Liver (tissue), 9 donors: ENCODE results near the gene CORO2A. TPM values are rescaled to one million over a fixed set of nuclear protein-coding genes. Genes with fewer than 3 reads are reported as not detected.

ENCODE experiments used
- DNase-seq: peaks from one replicate; pipeline ENCODE4 v3.0.0-alpha.2; 2017; ENCODE audit warnings: low spot score
- H3K27ac ChIP-seq, 2 donors: one replicate each; pipeline ENCODE4 v1.7.0; 2013; ENCODE audit warnings: inconsistent platforms in 2 of 2, low read length in 2 of 2, control low read depth in 1 of 2, low read depth in 1 of 2, mild to moderate bottlenecking in 1 of 2
- H3K27me3 ChIP-seq, 4 donors: one replicate each; pipeline versions ENCODE4 v1.6.1 to v1.7.0; 2013; ENCODE audit warnings: low read length in 3 of 4, inconsistent platforms in 1 of 4, mild to moderate bottlenecking in 1 of 4, moderate library complexity in 1 of 4; ENCODE audit not compliant: control insufficient read depth in 4 of 4, insufficient read depth in 4 of 4
- H3K36me3 ChIP-seq, 4 donors: one replicate each; pipeline versions ENCODE4 v1.6.1 to v1.7.0; 2013; ENCODE audit warnings: low read length in 3 of 4, mild to moderate bottlenecking in 3 of 4, low read depth in 1 of 4, moderate library complexity in 1 of 4; ENCODE audit not compliant: control insufficient read depth in 4 of 4, insufficient read depth in 3 of 4
- H3K4me1 ChIP-seq, 4 donors: one replicate each; pipeline versions ENCODE4 v1.6.1 to v1.7.0; 2013; ENCODE audit warnings: low read length in 3 of 4, mild to moderate bottlenecking in 3 of 4, moderate library complexity in 1 of 4; ENCODE audit not compliant: control insufficient read depth in 4 of 4, insufficient read depth in 4 of 4
- H3K4me3 ChIP-seq, 3 donors: one replicate each; pipeline versions ENCODE4 v1.6.1 to v1.7.0; 2013; ENCODE audit warnings: low read length in 3 of 3, control low read depth in 1 of 3, low read depth in 1 of 3, mild to moderate bottlenecking in 1 of 3
- H3K9ac ChIP-seq, 2 donors: one replicate each; pipeline ENCODE4 v1.7.0; 2013; ENCODE audit warnings: low read length in 2 of 2, mild to moderate bottlenecking in 2 of 2, moderate library complexity in 2 of 2, control low read depth in 1 of 2, low read depth in 1 of 2
- H3K9me3 ChIP-seq, 4 donors: one replicate each; pipeline versions ENCODE4 v1.6.1 to v1.7.0; 2013; ENCODE audit warnings: low read length in 3 of 4; ENCODE audit not compliant: control insufficient read depth in 4 of 4
- EGR1 ChIP-seq, 2 donors: IDR thresholded peaks; 2 replicates each; pipeline ENCODE4 v1.6.1; 2016 to 2018; ENCODE audit warnings: antibody characterized with exemption in 2 of 2, low read depth in 2 of 2
- FOXA1 ChIP-seq: IDR thresholded peaks from 2 replicates; pipeline ENCODE4 v1.6.1; 2016; ENCODE audit warnings: antibody characterized with exemption
- GABPA ChIP-seq, 2 donors: IDR thresholded peaks in 1 of 2; conservative IDR thresholded peaks in 1 of 2; 2 replicates each; pipeline ENCODE4 v1.6.1; 2016; ENCODE audit warnings: antibody characterized with exemption in 2 of 2, mild to moderate bottlenecking in 1 of 2, moderate library complexity in 1 of 2
- HNF4A ChIP-seq, 2 donors: conservative IDR thresholded peaks; 2 replicates each; pipeline ENCODE4 v1.6.1; 2016; ENCODE audit warnings: antibody characterized with exemption in 2 of 2, mild to moderate bottlenecking in 2 of 2
- HNF4G ChIP-seq: IDR thresholded peaks from 2 replicates; pipeline ENCODE4 v1.6.1; 2016; ENCODE audit warnings: antibody characterized with exemption
- JUND ChIP-seq, 2 donors: IDR thresholded peaks; 2 replicates each; pipeline ENCODE4 v1.6.1; 2016; ENCODE audit warnings: antibody characterized with exemption in 2 of 2
- RXRA ChIP-seq, 2 donors: IDR thresholded peaks; 2 replicates each; pipeline ENCODE4 v1.6.1; 2017 to 2018; ENCODE audit warnings: antibody characterized with exemption in 2 of 2, mild to moderate bottlenecking in 1 of 2
- SP1 ChIP-seq: IDR thresholded peaks from 2 replicates; pipeline ENCODE4 v1.6.1; 2018; ENCODE audit warnings: antibody characterized with exemption, mild to moderate bottlenecking
- TAF1 ChIP-seq: conservative IDR thresholded peaks from 2 replicates; pipeline ENCODE4 v1.6.1; 2016; ENCODE audit warnings: antibody characterized with exemption, mild to moderate bottlenecking
- YY1 ChIP-seq: IDR thresholded peaks from 2 replicates; pipeline ENCODE4 v1.6.1; 2016; ENCODE audit warnings: antibody characterized with exemption, mild to moderate bottlenecking
- WGBS: extraction: QIAGEN DNeasy Blood & Tissue Kit; methylation state at CpG from one replicate; pipeline ENCODE4 v1.1.7; 2013; 5-methylcytosine and 5-hydroxymethylcytosine counted together
- polyA plus RNA-seq, 2 donors: library from polyadenylated mRNA; stranded (reverse) in 1 of 2; unstranded in 1 of 2; fragments of 200-250 nt in 1 of 2; fragments of >200 nt in 1 of 2; fragmentation: Nextera tagmentation in 1 of 2; extraction: Ambion mirVana in 1 of 2; gene quantifications; one replicate each; pipeline versions ENCODE4 v1.2.1 to v1.2.3, GENCODE V29; 2013 to 2015
- total RNA-seq, 2 donors: library from RNA; depleted of rRNA; stranded (reverse); fragments of >200 nt; gene quantifications; one replicate each; pipeline ENCODE4 v1.2.3, GENCODE V29; 2014
- TF ChIP-seq, protein P1 (sequence below): IDR thresholded peaks from 2 replicates; pipeline ENCODE4 v1.6.1; 2016; ENCODE audit warnings: antibody characterized with exemption, mild to moderate bottlenecking
- TF ChIP-seq, protein P2 (sequence below): IDR thresholded peaks from 2 replicates; pipeline ENCODE4 v1.6.1; 2016; ENCODE audit warnings: antibody characterized with exemption
- TF ChIP-seq, protein P3 (sequence below): IDR thresholded peaks from 2 replicates; pipeline ENCODE4 v1.6.1; 2016; ENCODE audit warnings: antibody characterized with exemption
- TF ChIP-seq, protein P4 (sequence below): IDR thresholded peaks from 2 replicates; pipeline ENCODE4 v1.6.1; 2016; ENCODE audit warnings: antibody characterized with exemption
- donor health status: healthy.
- donor health status: healthy.
- donor health status: healthy.
- donor health status: healthy.
- donor health status: healthy.

CORO2A gene
- total and polyA plus RNA-seq, 4 donors, result 1.2 to 2.8 (median 1.4) TPM

DNA sequence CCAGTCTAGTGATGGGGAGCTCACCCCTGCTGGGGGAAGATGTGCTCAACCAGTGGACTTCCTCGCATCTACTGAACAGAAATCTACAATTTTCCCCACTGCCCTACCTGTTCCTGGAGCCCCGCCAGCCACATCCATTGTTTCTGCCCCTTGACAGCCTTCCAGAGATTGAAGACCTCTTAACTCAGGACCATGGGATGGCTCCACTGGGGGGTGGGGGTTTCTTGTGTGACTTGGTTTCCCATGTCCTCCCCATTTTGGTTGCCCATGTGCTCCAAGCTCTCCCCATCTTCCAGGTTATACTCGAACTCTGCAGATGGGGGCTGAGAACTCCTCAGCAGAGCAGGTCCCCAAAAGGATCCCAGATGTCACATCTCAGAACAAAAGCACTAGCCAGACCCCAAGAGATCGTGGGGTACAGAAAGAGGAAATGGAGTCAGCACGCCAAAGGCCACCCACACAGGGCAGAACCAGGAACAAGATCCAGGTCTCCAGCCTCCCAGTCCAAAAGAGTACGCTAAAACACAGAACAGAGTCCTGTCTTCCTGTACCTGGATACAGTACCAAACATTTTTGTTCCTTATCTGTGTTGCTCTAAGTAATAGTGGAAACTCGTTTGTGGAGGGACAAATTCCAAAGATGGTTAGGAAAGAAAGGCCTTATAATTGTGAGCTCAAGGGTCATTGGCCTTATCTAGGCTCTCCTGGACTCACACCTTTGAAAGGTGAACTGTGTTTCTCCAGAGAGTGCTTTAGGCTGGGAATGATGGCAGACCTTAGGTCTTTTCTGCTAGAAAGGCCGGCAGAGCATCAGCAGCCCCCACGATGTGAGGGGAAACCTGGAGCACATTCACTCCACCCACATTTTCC, 15.8 kb downstream of the CORO2A start:
- Histone ChIP-seq H3K36me3 (no peaks in the 10 kb centered on the region), H3K27me3 (no peaks in the 10 kb centered on the region), H3K27ac (no peak overlapping the region), H3K9ac (no peak overlapping the region), H3K4me1 (peaks cover 2 to 12% (median 7%) of the 10 kb centered on the region in 4 donors), H3K4me3 (no peak overlapping the region), H3K9me3 (no peaks in the 10 kb centered on the region)
- TF ChIP-seq, protein P1, sequence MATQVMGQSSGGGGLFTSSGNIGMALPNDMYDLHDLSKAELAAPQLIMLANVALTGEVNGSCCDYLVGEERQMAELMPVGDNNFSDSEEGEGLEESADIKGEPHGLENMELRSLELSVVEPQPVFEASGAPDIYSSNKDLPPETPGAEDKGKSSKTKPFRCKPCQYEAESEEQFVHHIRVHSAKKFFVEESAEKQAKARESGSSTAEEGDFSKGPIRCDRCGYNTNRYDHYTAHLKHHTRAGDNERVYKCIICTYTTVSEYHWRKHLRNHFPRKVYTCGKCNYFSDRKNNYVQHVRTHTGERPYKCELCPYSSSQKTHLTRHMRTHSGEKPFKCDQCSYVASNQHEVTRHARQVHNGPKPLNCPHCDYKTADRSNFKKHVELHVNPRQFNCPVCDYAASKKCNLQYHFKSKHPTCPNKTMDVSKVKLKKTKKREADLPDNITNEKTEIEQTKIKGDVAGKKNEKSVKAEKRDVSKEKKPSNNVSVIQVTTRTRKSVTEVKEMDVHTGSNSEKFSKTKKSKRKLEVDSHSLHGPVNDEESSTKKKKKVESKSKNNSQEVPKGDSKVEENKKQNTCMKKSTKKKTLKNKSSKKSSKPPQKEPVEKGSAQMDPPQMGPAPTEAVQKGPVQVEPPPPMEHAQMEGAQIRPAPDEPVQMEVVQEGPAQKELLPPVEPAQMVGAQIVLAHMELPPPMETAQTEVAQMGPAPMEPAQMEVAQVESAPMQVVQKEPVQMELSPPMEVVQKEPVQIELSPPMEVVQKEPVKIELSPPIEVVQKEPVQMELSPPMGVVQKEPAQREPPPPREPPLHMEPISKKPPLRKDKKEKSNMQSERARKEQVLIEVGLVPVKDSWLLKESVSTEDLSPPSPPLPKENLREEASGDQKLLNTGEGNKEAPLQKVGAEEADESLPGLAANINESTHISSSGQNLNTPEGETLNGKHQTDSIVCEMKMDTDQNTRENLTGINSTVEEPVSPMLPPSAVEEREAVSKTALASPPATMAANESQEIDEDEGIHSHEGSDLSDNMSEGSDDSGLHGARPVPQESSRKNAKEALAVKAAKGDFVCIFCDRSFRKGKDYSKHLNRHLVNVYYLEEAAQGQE, result no peak
- TF ChIP-seq HNF4A (conservative IDR thresholded peaks at IDR 0.05), result peak; percentile 38 to 41
- peak; percentile 20 for TF ChIP-seq HNF4G
- TF ChIP-seq SP1, result no peak
- no peak for TF ChIP-seq EGR1 (IDR thresholded peaks at IDR 0.05; ENCODE audit: low read depth in 2 of 2)
- peak; percentile 30 to 48 for TF ChIP-seq RXRA (IDR thresholded peaks at IDR 0.05)
- TF ChIP-seq, protein P2, sequence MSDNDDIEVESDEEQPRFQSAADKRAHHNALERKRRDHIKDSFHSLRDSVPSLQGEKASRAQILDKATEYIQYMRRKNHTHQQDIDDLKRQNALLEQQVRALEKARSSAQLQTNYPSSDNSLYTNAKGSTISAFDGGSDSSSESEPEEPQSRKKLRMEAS, result no peak
- no peak for TF ChIP-seq GABPA (IDR thresholded peaks at IDR 0.05 in 1 of 2, conservative IDR thresholded peaks at IDR 0.05 in 1 of 2)
- TF ChIP-seq YY1, result no peak
- TF ChIP-seq FOXA1, result no peak
- TF ChIP-seq JUND (IDR thresholded peaks at IDR 0.05), result no peak
- TF ChIP-seq, protein P3, sequence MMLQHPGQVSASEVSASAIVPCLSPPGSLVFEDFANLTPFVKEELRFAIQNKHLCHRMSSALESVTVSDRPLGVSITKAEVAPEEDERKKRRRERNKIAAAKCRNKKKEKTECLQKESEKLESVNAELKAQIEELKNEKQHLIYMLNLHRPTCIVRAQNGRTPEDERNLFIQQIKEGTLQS, result no peak
- 77% methylated on average over 9 of the region's 9 CpGs for WGBS
- DNase-seq, result no peak

DNA sequence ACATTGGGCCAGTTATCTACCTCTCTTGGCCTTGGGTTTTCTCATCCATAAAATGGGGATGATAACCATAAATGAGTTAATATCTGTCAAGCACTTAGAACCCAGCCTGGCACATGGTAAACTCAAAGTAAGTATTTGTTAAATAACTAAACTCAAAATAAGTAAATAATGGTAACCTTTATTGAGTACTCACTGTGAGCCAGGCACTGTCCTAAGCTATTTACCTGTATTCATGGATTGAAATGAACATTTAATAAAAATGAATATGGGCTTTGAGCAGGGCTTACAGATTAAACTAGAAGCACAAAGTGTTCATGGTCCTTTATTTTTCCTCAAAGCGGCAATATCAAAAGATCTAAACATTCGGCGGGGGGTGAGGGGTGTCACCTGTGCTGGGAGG, 16.7 kb downstream of the CORO2A start:
- no peak overlapping the region for H3K27ac ChIP-seq
- no peak for TF ChIP-seq HNF4A (conservative IDR thresholded peaks at IDR 0.05)
- TF ChIP-seq, protein P1, result no peak
- no peak for TF ChIP-seq SP1
- TF ChIP-seq GABPA (IDR thresholded peaks at IDR 0.05 in 1 of 2, conservative IDR thresholded peaks at IDR 0.05 in 1 of 2), result no peak
- TF ChIP-seq, protein P2, result no peak
- TF ChIP-seq, protein P4, sequence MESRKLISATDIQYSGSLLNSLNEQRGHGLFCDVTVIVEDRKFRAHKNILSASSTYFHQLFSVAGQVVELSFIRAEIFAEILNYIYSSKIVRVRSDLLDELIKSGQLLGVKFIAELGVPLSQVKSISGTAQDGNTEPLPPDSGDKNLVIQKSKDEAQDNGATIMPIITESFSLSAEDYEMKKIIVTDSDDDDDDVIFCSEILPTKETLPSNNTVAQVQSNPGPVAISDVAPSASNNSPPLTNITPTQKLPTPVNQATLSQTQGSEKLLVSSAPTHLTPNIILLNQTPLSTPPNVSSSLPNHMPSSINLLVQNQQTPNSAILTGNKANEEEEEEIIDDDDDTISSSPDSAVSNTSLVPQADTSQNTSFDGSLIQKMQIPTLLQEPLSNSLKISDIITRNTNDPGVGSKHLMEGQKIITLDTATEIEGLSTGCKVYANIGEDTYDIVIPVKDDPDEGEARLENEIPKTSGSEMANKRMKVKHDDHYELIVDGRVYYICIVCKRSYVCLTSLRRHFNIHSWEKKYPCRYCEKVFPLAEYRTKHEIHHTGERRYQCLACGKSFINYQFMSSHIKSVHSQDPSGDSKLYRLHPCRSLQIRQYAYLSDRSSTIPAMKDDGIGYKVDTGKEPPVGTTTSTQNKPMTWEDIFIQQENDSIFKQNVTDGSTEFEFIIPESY, result no peak
- no peak for TF ChIP-seq JUND (IDR thresholded peaks at IDR 0.05)
- no peak for TF ChIP-seq TAF1
- no peak for TF ChIP-seq RXRA (IDR thresholded peaks at IDR 0.05)
- 92% methylated on average over 3 of the region's 3 CpGs for WGBS
- H3K36me3 ChIP-seq, result no peaks in the 10 kb centered on the region
- H3K4me1 ChIP-seq, result peaks cover 2 to 12% (median 7%) of the 10 kb centered on the region in 4 donors
- no peak for DNase-seq
- no peak overlapping the region for H3K4me3 ChIP-seq
- H3K9ac ChIP-seq, result no peak overlapping the region
- no peaks in the 10 kb centered on the region for H3K27me3 ChIP-seq
- no peaks in the 10 kb centered on the region for H3K9me3 ChIP-seq
